ENCODE results near the gene MDFI.

Gene MDFI

GRCh38 chr6:41702771-41703494 lies 64.7 kb downstream of the MDFI start:
- no peak for DNase-seq (ENCODE audit: low spot score)

Small RNA genes lying within 50 kb of the gene (small RNA-seq; reads per million reads assigned to genes)
- 0 to 0.04 reads per million in 2 experiments for gene MIR4641

Measured in SK-N-DZ (cell line).